ENCODE measurements around the gene RBFOX1.

Gene RBFOX1

GRCh38 chr16:7437843-7438242, 105.2 kb downstream of the RBFOX1 start:
- H3K4me3 ChIP-seq (ENCODE audit: low read depth, low read length): no peak overlapping the region
- no peak for TF ChIP-seq CTCF (IDR thresholded peaks at IDR 0.05; ENCODE audit: borderline replicate concordance, insufficient read depth, low read depth, low read length)

GRCh38 chr16:7438601-7439000, 106.0 kb downstream of the RBFOX1 start:
- no peak for TF ChIP-seq CTCF (IDR thresholded peaks at IDR 0.05; ENCODE audit: borderline replicate concordance, insufficient read depth, low read depth, low read length)
- no peak overlapping the region for H3K4me3 ChIP-seq (ENCODE audit: low read depth, low read length)

- TF ChIP-seq CTCF (IDR thresholded peaks at IDR 0.05; ENCODE audit: borderline replicate concordance, insufficient read depth, low read depth, low read length): no peak
- no peak overlapping the region for H3K4me3 ChIP-seq (ENCODE audit: low read depth, low read length)
Observed at GRCh38 chr16:7439518-7439917, 106.9 kb downstream of the RBFOX1 start.

- H3K4me3 ChIP-seq (ENCODE audit: low read depth, low read length): no peak overlapping the region
- no peak for TF ChIP-seq CTCF (IDR thresholded peaks at IDR 0.05; ENCODE audit: borderline replicate concordance, insufficient read depth, low read depth, low read length)
Observed at GRCh38 chr16:7440886-7441400, 108.3 kb downstream of the RBFOX1 start.

GRCh38 chr16:7442050-7442449, 109.4 kb downstream of the RBFOX1 start:
- no peak for TF ChIP-seq CTCF (IDR thresholded peaks at IDR 0.05; ENCODE audit: borderline replicate concordance, insufficient read depth, low read depth, low read length)
- H3K4me3 ChIP-seq (ENCODE audit: low read depth, low read length): no peak overlapping the region

- TF ChIP-seq CTCF (IDR thresholded peaks at IDR 0.05; ENCODE audit: borderline replicate concordance, insufficient read depth, low read depth, low read length): no peak
- H3K4me3 ChIP-seq (ENCODE audit: low read depth, low read length): no peak overlapping the region
Observed at GRCh38 chr16:7443142-7443541, 110.5 kb downstream of the RBFOX1 start.

GRCh38 chr16:7443648-7444365, 111.2 kb downstream of the RBFOX1 start:
- H3K4me3 ChIP-seq (ENCODE audit: low read depth, low read length): no peak overlapping the region
- TF ChIP-seq CTCF (IDR thresholded peaks at IDR 0.05; ENCODE audit: borderline replicate concordance, insufficient read depth, low read depth, low read length): no peak
